ENCODE data around the gene NUDCD2.
"Not testable (repeated sequence)": the region's sequence is repeated elsewhere in the genome, so short reads cannot be mapped to it uniquely, and the experiment has no call there.

NUDCD2 gene

DNA sequence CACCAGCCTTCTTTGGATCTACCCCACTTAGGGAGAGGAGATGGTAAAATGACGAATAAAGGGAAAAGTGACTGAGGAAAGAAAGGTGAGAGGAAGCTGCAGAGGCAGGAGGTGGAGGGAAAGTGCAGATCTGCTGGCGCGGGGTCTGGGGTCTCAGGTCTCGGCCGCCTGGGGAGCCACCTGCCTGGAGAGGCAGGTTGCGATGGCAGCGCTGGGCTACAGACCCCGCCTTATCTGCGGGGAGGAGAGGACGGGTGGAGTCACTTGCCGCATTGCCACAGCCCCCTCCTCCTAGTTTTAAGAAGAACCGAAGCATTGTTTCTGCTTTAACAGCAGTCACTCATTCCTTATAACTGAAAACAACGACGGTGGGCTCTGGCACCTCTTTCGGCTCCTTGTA is 44.2 kb downstream of the NUDCD2 start:
- DNase-seq, result not testable (repeated sequence)

DNA sequence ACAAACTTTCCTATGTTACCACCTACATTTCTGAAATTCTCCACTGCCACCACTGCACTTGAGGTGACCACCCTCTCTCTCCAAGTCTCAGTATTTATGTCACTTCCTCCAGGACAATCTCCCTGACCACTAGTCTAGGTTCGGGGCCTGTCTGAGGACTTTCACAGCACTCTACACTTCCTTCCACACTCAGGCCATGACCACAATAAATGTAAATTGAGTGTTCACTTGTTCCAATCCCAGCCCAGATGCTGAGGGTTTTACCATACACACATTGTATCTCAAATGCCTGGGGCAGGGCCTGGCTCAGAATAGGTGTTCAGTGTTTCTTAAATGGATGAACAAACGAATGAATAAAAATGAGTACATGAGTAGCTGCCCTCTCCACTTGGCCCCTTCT is 49.4 kb downstream of the NUDCD2 start:
- DNase-seq, result no peak

DNA sequence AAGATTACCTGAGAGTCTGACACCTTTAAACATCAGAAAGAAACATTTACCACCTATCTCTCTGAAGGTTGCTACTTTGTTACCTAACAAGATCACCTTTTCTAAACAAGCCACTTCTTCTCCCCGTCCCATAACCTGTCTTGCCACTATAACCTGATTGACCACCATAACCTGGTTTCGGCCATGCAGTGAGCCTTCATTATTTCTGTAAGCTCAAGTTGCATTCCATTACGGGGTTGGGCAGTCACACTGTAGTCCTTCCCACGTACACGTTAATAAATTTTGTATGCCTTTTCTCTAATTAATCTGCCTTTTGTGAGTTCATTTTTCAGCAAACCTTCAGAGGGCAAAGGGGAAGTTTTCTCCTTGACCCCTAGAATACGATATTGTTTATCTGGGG is 50.5 kb downstream of the NUDCD2 start:
- no peak for DNase-seq

DNA sequence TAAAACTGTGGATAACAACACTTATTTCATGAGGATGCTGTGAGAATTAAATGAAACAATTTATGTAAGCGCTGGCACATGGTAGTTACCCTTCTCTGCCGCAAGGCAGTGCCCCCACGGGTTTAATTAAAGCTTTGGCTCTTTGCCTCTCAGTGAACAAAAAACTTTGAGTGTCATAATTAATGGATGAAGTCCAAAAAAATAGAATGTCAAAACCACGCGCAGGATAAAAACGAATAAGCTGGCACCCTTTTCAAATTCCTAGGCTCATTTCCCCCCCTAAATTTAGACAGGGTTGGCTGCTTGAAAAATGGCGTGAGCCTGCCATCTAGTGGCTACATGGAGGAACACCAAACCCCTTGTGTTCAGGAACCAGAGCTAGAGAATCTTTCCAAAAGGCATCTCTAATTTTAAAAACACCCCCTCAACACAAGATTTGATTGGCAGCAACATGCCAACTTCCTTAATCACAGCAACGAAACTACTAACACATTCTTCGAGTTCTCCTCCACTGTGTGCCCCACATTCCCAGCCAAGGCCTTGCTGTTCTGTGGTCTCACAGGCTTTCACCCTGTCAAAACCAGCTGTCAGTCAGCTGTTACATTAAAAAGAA is 51.5 kb downstream of the NUDCD2 start:
- DNase-seq, result peak; percentile 9

DNA sequence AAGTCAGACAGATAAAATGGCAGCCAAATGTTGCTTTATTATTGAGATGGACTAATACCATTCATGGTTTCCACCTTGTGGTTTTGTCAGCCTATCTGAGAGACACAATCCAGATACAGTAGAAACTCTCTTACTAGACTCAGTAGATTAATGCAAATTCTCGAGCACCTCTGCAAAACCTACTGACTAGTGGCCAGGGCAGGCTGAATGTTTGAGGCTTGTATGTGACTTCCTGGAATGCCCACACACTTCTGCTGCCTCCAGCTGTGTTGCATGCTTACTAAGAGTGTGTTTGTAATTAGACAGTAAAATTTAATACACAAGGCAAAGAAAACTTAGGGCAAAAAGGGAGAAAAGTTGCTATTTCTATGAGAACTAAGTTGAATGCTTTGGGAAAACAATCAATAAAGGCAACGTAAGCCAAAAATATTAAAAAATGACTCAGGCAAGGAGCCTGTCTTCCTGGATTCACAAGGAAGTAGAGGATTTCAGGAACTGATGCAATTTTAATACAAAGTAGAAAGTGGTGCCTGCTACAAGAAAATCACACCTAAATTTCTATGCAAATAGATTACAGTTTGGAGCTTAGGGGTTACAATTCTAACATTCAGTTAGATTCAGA is 52.8 kb downstream of the NUDCD2 start:
- DNase-seq, result no peak

DNA sequence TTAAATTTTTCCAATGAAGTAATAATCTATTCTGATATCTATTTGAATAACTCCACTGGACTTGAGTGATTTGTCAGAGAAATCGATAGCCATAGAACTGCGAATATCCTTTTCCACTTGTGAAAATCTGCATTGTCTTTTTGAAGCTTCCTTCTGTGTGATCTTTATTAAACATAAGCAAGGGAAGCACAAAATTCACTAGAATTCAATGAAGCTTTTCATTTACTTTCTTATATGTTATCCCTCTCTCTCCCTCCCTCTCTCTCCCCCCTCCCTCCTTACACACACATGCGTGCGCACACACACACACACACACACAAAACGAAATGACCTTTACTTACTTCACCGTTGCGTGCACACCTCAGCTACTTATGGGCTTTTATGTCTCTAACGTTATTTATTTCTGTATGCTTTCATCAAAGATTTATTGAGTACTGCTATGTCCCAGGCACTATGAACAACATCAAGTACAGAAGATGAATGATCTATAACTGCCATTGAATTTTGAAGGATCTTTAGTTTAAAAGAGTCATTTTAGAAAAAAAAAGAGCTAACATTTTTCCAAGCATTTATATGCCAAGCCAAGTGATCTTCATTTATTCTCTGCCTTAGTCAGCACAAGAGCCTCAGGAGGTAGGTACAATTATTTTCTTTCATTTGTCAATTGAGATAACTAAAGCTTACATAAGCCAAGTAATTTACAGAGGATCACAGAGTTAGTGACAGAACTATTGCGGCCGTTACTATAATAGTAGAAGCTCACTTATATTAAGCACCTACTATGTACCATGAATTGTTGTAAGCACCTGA is 55.3 kb downstream of the NUDCD2 start:
- no peak for DNase-seq

DNA sequence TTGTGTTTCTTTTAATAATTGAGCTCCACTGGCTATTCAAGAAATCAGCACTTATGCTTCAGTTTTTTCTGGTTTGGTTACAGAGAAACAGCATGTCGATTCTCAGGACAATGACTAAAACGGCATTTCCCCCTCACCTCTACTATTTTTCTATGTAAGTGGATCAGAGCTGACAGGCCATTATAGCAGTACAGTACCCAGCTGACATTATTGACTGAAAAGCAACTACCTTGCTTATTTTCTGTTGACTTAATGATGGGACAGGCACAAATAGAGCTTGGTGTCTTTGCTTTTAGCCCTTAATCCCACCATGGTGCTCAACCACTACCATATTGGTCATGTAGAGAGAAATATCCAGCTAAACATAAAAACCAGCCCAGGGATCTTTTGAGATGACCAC is 57.9 kb downstream of the NUDCD2 start:
- no peak for DNase-seq

DNA sequence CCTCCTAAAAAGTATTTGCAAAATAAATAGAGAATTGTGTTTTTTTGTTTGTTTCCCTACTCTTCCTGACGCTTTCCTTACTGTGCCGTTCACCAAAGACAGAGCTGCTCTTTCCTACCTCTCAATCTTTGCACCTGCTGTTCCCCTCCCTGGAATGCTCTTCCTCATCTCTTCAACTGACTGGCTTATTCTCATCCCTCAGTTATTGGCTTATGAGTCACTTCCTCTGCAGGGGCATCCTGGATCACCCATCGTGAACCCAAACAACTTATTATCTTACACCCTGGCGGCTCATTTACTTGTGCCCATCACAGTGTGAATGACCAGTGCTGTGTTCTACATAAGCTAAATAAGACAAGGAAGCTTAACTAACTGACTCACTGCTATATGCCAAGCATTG is 58.6 kb downstream of the NUDCD2 start:
- no peak for DNase-seq

DNA sequence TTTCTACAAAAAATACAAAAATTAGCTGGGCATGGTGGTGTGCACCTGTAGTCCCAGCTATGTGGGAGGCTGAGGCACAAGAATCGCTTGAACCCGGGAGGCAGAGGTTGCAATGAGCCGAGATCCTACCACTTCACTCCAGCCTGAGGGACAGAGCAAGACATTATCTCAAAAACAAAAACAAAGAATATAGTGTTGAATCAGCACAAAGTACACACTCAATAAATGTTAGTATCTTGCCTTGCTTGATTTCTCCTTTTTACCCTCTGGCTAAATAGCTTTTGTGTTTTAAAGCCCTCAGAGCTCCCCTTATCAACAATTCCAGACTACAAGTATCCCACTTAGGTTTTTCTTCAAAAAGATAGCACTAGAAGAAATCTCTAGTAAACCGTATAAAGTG is 60.0 kb downstream of the NUDCD2 start:
- no peak for DNase-seq

DNA sequence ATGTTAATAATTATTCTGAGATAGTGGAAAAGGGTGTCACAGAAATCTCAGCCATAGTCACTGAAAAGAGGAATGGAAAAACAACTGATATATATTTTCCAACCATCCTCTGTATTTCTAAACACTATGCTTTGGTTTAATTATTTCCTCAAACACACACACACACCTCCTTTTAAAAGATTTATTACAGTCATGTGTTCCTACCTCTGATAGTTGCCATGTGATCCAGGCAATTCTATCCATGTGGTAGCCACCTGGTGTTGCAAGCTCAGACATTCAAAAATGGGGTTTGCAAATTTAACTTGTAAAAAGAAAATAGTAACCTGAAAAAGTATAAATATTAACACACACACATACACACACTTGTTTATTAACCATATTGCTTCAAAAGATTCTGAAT is 62.5 kb downstream of the NUDCD2 start:
- no peak for DNase-seq

DNA sequence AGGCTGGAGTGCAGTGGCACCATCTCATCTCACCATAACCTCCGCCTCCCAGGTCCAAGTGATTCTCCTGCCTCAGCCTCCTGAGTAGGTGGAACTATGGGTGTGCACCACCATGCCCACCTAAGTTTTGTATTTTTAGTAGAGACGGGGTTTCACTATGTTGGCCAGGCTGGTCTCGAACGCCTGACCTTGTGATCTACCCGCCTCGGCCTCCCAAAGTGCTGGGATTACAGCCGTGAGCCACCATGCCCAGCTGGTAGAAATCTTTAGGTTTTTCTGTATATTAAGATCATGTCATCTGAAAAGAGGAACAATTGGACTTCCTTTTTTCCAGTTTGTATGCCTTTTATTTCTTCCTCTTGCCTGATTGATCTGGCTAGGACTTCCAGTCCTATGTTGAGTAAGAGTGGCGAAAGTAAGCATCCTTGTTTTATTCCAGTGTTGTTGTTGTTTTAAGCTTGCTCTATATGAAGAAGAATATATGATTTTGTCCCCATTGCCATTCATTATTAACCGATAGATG is 63.0 kb downstream of the NUDCD2 start:
- DNase-seq, result not testable (repeated sequence)
